ENCODE measurements around the gene APOO. TPM values are rescaled to one million over a fixed set of nuclear protein-coding genes. Genes with fewer than 3 reads are reported as not detected.

APOO gene
- total RNA-seq, 2 donors from 2014 or later, result 20.6 to 28.4 TPM

- H3K9me3 Mint-ChIP-seq, result no peaks in the 10 kb centered on the region
- H3K36me3 Mint-ChIP-seq, result no peaks in the 10 kb centered on the region
- ATAC-seq (no peak), DNase-seq (ENCODE audit: low spot score in 2 of 2) (no peak)
- H3K27ac Mint-ChIP-seq, result no peak overlapping the region
These were observed 91.6 kb downstream of the APOO start for GRCh38 chrX:23816179-23816578.

- ATAC-seq (no peak), DNase-seq (ENCODE audit: low spot score in 2 of 2) (no peak)
- no peak overlapping the region for H3K27ac Mint-ChIP-seq
- no peaks in the 10 kb centered on the region for H3K36me3 Mint-ChIP-seq
- H3K9me3 Mint-ChIP-seq, result no peaks in the 10 kb centered on the region
These were observed 92.4 kb downstream of the APOO start for GRCh38 chrX:23815376-23815775.

DNA sequence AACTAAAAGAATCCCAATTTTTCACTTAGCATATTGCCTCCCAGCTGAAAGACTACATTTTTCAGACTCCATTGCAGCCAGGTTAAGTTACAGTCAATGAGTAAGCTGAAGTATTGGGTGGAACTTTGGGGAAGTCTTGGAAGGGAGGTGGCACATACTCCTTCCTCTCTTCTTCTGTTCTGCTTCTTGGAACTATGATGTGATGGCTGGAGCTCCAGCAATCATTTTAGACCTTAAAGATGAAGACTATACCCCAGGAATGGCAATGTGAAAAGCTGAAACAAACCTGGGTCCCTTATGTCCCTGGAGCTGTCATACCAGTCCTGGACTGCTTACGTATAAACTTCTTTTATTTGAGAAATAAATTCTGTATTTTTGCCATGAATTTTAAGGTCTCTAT lies 93.9 kb downstream of the APOO start:
- Mint-ChIP-seq H3K27ac (no peak overlapping the region), H3K9me3 (no peaks in the 10 kb centered on the region), H3K36me3 (no peaks in the 10 kb centered on the region)
- ATAC-seq, result no peak
- no peak for DNase-seq (ENCODE audit: low spot score in 2 of 2)

DNA sequence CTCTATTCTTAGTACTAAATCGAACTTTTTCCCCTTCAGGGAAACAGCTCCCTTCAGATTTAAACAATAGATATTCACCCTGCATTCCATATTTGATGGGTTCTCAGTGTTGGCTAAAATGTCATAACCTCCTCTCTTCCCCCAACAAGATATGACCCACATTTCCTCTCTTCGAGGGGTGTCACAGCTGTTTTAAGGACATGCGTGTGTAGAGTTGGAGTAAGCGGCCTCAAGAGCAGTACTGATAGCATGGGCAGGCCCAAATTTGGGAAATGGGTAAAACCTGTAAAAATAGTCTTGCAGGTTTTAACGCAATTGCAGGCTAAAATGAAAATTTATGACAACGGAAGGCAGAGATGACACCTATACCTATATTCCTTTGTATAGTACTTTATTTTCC lies 96.1 kb downstream of the APOO start:
- H3K27ac Mint-ChIP-seq, result no peak overlapping the region
- ATAC-seq, result no peak
- H3K9me3 Mint-ChIP-seq, result no peaks in the 10 kb centered on the region
- DNase-seq (ENCODE audit: low spot score in 2 of 2), result no peak
- H3K36me3 Mint-ChIP-seq, result no peaks in the 10 kb centered on the region

DNA sequence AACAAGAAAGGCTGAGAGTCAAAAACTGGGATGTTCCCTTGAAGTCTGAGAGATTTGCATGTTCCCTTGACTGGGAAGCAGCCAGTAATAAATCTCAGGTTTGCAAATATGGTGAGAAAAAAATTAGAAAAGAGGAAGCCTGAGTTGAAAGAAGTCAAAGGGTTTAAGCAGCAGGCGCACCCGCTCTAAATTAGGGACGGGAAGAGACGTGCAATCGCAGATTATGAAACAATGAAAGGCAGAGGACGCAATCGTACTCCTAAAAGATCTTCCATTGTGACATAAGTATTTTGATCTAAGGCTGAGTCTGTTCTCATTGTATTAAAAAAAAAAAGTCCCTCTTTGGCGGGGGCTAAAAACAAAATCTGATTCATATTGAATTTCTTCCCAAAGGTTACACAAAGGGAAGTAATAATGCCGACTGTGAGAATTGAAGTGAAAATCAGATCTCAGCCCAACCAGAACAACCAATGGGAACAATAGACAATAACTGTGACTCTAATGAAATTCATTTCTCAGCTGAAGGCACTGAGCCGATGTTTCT lies 96.6 kb downstream of the APOO start:
- Mint-ChIP-seq H3K27ac (no peak overlapping the region), H3K9me3 (no peaks in the 10 kb centered on the region), H3K36me3 (no peaks in the 10 kb centered on the region)
- no peak for DNase-seq (ENCODE audit: low spot score in 2 of 2)
- no peak for ATAC-seq

GRCh38 chrX:23810279-23810678 lies 97.5 kb downstream of the APOO start:
- no peaks in the 10 kb centered on the region for H3K36me3 Mint-ChIP-seq
- ATAC-seq (no peak), DNase-seq (ENCODE audit: low spot score in 2 of 2) (no peak)
- H3K27ac Mint-ChIP-seq, result no peak overlapping the region
- H3K9me3 Mint-ChIP-seq, result no peaks in the 10 kb centered on the region

- H3K27ac Mint-ChIP-seq, result no peak overlapping the region
- DNase-seq (ENCODE audit: low spot score in 2 of 2), result no peak
- no peaks in the 10 kb centered on the region for H3K9me3 Mint-ChIP-seq
- no peak for ATAC-seq
- no peaks in the 10 kb centered on the region for H3K36me3 Mint-ChIP-seq
These were observed 102.3 kb downstream of the APOO start for GRCh38 chrX:23805389-23805788.

DNA sequence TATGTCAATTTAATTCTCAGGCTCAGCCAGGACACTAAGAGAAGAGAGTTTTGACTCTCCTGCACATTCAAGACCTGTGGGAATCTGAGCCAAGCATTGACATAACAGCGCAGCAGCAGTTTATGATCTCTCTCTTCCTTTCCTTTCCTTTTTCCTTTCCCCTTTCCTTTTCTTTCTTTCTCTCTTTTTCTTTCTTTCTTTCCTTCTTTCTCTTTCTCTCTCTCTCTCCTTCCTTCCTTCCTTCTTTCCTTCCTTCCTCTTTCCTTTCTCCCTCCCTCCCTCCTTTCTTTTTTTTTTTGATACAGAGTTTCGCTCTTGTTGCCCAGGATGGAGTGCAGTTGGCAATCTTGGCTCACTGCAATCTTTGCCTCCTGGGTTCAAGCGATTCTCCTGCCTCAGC lies 103.2 kb downstream of the APOO start:
- no peaks in the 10 kb centered on the region for H3K9me3 Mint-ChIP-seq
- no peaks in the 10 kb centered on the region for H3K36me3 Mint-ChIP-seq
- no peak for DNase-seq (ENCODE audit: low spot score in 2 of 2)
- no peak for ATAC-seq
- peak overlapping the region; percentile 53 to 60 for H3K27ac Mint-ChIP-seq

GRCh38 chrX:23803931-23804381 lies 103.8 kb downstream of the APOO start:
- H3K9me3 Mint-ChIP-seq, result no peaks in the 10 kb centered on the region
- DNase-seq (ENCODE audit: low spot score in 2 of 2) (no peak), ATAC-seq (no peak)
- peak overlapping the region in 1 of 2 donors; percentile 53 for H3K27ac Mint-ChIP-seq
- H3K36me3 Mint-ChIP-seq, result no peaks in the 10 kb centered on the region

DNA sequence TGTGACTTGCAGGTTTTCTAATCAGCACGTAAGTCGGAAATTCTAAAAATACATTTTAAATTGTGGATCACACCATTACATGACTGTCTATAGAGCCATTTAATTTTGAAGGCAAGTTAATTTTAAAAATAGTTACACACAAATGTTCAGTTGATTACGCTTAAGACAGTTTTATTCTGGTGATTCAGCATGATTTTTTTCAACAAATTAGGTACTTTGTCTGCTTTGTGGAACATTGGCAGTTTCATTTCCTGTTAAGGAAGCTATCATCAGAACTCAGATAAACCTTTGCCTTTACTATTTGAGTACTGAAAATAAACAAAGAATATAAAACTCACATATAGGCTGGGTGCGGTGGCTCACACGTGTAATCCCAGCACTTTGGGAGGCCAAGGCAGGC lies 105.3 kb downstream of the APOO start:
- no peak for ATAC-seq
- H3K9me3 Mint-ChIP-seq, result no peaks in the 10 kb centered on the region
- no peak for DNase-seq (ENCODE audit: low spot score in 2 of 2)

GRCh38 chrX:23799469-23800065 lies 108.2 kb downstream of the APOO start:
- no peak overlapping the region for H3K27ac Mint-ChIP-seq
- ATAC-seq, result no peak
- no peaks in the 10 kb centered on the region for H3K36me3 Mint-ChIP-seq
- H3K9me3 Mint-ChIP-seq, result no peaks in the 10 kb centered on the region
- DNase-seq (ENCODE audit: low spot score in 2 of 2), result no peak

More for the DNA sequence above, 105.3 kb downstream of the APOO start:
- H3K36me3 Mint-ChIP-seq, result no peaks in the 10 kb centered on the region
- H3K27ac Mint-ChIP-seq, result peak overlapping the region in 1 of 2 donors; percentile 50

DNA sequence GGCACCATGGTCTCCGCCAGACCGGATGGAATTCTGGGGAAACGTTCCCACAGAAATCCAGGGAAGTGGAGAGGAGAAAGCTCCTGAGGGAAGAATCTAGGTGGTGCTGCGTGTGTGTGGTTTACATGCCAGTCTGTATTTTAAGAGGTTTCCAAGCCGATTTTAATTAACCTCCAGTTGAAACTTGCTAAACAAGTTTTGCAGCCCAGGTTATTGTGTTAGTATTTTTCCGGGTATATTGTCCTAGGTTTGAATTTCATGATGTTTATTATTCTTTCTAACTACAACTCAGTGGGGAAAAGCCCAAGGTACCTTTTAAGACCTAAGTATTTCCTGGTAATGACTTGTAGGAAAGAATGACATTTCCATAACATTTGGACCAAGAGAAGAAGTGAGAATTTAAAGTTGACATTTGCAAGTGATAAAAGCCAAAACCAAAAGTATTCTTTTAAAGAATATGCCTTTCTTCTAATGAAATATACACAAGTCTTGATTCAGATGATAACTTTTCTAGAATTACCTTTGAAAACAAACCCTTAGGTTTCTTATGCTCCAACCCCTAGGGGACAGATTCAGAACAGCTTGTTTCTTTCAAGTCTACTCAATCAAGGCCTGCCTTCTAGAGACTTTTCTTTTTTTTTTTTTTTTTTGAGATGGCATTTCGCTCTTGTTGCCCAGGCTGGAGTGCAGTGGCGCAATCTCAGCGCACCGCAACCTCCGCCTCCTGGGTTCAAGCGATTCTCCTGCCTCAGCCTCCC lies 110.2 kb downstream of the APOO start:
- DNase-seq (ENCODE audit: low spot score in 2 of 2) (no peak), ATAC-seq (peak; percentile 44 to 79)
- Mint-ChIP-seq H3K36me3 (no peaks in the 10 kb centered on the region), H3K27ac (no peak overlapping the region), H3K9me3 (no peaks in the 10 kb centered on the region)

DNA sequence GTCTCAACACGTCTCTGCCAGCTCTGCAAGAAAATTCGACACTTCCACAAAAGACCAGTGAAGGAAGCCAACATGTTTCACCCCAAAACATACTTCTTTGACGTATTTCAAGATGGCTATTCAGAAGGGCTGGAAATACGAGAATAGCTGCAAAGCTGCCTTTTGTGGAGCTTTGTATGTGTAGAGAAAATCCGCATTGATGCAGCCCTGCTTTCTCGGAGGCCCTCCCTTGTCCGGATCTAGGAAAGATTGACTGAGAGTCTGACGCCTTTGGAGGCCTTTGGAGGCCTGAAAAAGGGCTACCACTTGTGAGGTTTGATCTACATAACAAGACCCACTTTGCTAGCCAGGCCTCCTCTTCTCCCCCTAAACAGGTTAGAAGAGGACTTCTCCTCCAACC lies 112.5 kb downstream of the APOO start:
- Mint-ChIP-seq H3K36me3 (no peaks in the 10 kb centered on the region), H3K27ac (no peak overlapping the region), H3K9me3 (no peaks in the 10 kb centered on the region)
- ATAC-seq (no peak), DNase-seq (ENCODE audit: low spot score in 2 of 2) (no peak)

- Mint-ChIP-seq H3K36me3 (no peaks in the 10 kb centered on the region), H3K9me3 (no peaks in the 10 kb centered on the region), H3K27ac (no peak overlapping the region)
- ATAC-seq, result no peak
- DNase-seq (ENCODE audit: low spot score in 2 of 2), result no peak
These were observed 114.7 kb downstream of the APOO start for GRCh38 chrX:23792861-23793553.

- peaks cover 3 to 11% of the 10 kb centered on the region in 2 donors for H3K36me3 Mint-ChIP-seq
- ATAC-seq (no peak), DNase-seq (ENCODE audit: low spot score in 2 of 2) (no peak)
- H3K9me3 Mint-ChIP-seq, result no peaks in the 10 kb centered on the region
- H3K27ac Mint-ChIP-seq, result no peak overlapping the region
These were observed 117.6 kb downstream of the APOO start for GRCh38 chrX:23790155-23790497.

DNA sequence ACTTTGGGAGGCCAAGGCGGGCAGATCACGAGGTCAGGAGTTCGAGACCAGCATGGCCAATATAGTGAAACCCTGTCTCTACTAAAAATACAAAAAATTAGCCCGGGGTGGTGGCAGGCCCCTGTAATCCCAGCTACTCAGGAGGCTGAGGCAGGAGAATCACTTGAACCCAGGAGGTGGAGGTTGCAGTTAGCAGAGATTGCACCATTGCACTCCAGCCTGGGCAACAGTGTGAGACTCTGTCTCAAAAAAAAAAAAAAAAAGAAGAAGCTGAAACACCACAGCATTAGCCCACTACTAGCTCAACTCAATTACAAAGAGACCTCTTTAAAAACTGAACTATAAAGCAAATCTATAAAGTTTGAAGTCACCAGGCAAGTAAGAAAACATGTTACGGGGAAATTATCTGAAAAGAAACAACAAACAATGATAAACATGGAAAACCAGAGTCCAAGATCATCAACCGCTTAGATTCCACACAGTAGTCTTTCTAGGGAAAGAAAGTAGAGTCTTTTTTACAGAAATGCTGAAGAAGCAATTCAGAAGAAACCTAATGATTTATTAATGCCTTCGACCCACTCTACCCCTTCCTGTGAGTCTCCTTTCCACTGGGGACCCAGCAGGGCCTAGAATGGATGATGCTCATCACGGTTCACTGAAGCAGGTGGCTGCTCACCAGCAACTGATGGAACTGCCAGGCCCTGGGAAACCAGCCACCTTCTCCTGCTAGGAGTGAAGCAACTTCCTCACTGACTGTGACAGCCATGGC lies 118.2 kb downstream of the APOO start:
- DNase-seq (ENCODE audit: low spot score in 2 of 2) (no peak), ATAC-seq (no peak)
- Mint-ChIP-seq H3K36me3 (peaks cover 8 to 17% of the 10 kb centered on the region in 2 donors), H3K27ac (no peak overlapping the region), H3K9me3 (no peaks in the 10 kb centered on the region)

DNA sequence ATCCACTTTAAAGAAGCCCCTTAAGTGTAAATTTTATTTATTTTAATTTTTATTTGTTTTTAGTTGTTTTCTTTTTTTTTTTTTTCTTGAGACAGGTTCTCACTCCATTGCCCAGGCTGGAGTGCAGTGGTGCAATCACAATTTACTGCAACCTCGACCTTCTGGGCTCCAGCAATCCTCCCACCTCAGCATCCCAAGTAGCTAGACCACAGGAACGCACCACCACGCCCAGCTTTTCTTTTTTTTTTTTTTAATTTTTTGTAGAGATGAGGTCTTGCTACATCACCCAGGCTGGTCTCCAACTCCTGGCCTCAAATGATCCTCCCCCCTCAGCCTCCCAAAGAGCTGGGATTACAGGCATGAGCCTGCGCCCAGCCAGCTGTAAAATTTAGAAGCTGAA lies 118.8 kb downstream of the APOO start:
- DNase-seq (ENCODE audit: low spot score in 2 of 2) (no peak), ATAC-seq (no peak)
- Mint-ChIP-seq H3K36me3 (peaks cover 15 to 23% of the 10 kb centered on the region in 2 donors), H3K9me3 (no peaks in the 10 kb centered on the region), H3K27ac (no peak overlapping the region)

All from activated naive CD4-positive, alpha-beta T cell treated with anti-CD3 and anti-CD28 coated beads, Interleukin-2, amount 50 U/mL, for 72 hours (primary cell).